CD4-positive, alpha-beta T cell treated with Interleukin-6 at 100 ng/mL for 8 hours (primary cell): ENCODE measurements around the gene TMEM63B.

Source experiments
- DNase-seq: peaks from one replicate; pipeline ENCODE4 v3.0.0-alpha.2; 2020; ENCODE audit warnings: mixed read lengths, low spot score

TMEM63B gene

GRCh38 chr6:44117397-44118128, 9.8 kb upstream of the TMEM63B start:
- no peak for DNase-seq

GRCh38 chr6:44119704-44120262, 7.6 kb upstream of the TMEM63B start:
- no peak for DNase-seq

- DNase-seq: no peak
These were observed 6.5 kb upstream of the TMEM63B start for GRCh38 chr6:44120692-44121443.

- DNase-seq: peak; percentile 21
These were observed 4.6 kb upstream of the TMEM63B start for GRCh38 chr6:44122801-44123200.

- no peak for DNase-seq
These were observed 3.8 kb upstream of the TMEM63B start for GRCh38 chr6:44123544-44123943.

- DNase-seq: peak; percentile 55
These were observed 819 bp upstream of the TMEM63B start for GRCh38 chr6:44126320-44127149.

GRCh38 chr6:44128020-44128917, 915 bp downstream of the TMEM63B start:
- no peak for DNase-seq

GRCh38 chr6:44129841-44130322, 2.5 kb downstream of the TMEM63B start:
- DNase-seq: no peak

GRCh38 chr6:44131892-44132291, 4.5 kb downstream of the TMEM63B start:
- no peak for DNase-seq

GRCh38 chr6:44132476-44132875, 5.1 kb downstream of the TMEM63B start:
- DNase-seq: no peak

GRCh38 chr6:44133003-44133931, 5.9 kb downstream of the TMEM63B start:
- no peak for DNase-seq

GRCh38 chr6:44133981-44134711, 6.8 kb downstream of the TMEM63B start:
- DNase-seq: no peak

- DNase-seq: no peak
These were observed 7.9 kb downstream of the TMEM63B start for GRCh38 chr6:44135173-44135758.

- no peak for DNase-seq
These were observed 8.5 kb downstream of the TMEM63B start for GRCh38 chr6:44135875-44136274.

GRCh38 chr6:44138717-44139350, 11.5 kb downstream of the TMEM63B start:
- DNase-seq: no peak

GRCh38 chr6:44139351-44139743, 12.0 kb downstream of the TMEM63B start:
- no peak for DNase-seq

- DNase-seq: no peak
These were observed 15.5 kb downstream of the TMEM63B start for GRCh38 chr6:44142835-44143234.

GRCh38 chr6:44143731-44144130, 16.4 kb downstream of the TMEM63B start:
- no peak for DNase-seq
